HepG2 (cell line): ENCODE measurements around the gene ADRM1. TPM values are rescaled to one million over a fixed set of nuclear protein-coding genes. Genes with fewer than 3 reads are reported as not detected.
A peak's percentile ranks its signal among the peaks of the same experiment; 100 is the strongest.

Experiments
- ATAD3A ChIP-seq: sonication (generic); formaldehyde crosslinking; IDR thresholded peaks from 2 replicates; pipeline ENCODE4 v1.4.0; 2020; ENCODE audit warnings: missing genetic modification reagents
- BRF2 ChIP-seq: sonication (generic); formaldehyde crosslinking; IDR thresholded peaks from 2 replicates; pipeline ENCODE4 v1.8.1; 2022; ENCODE audit warnings: mild to moderate bottlenecking, missing genetic modification reagents
- GABPA ChIP-seq, 2 experiments: IDR thresholded peaks; 2 replicates each; pipeline ENCODE4 v1.6.1; 2011 to 2016; ENCODE audit warnings: low read depth in 2 of 2, low read length in 1 of 2, missing biosample characterization in 1 of 2, missing genetic modification characterization in 1 of 2
- LRRFIP1 ChIP-seq: sonication (generic); formaldehyde crosslinking; conservative IDR thresholded peaks from 2 replicates; pipeline ENCODE4 v1.4.0; 2020; ENCODE audit warnings: missing genetic modification reagents
- MIER3 ChIP-seq: IDR thresholded peaks from 2 replicates; pipeline ENCODE4 v1.6.1; 2016; ENCODE audit warnings: missing compliant biosample characterization, borderline replicate concordance
- RBFOX2 ChIP-seq: fragments of 200-400 bp; formaldehyde crosslinking; IDR thresholded peaks from 2 replicates; pipeline ENCODE4 v1.6.1; 2017; ENCODE audit warnings: low read depth, mild to moderate bottlenecking, low read length
- SMC3 ChIP-seq: IDR thresholded peaks from 2 replicates; pipeline ENCODE4 v1.6.1; 2011; ENCODE audit warnings: low read length, improper control_type of control experiment
- SOX13 ChIP-seq, 3 experiments: fragments of 450-650 bp in 1 of 3; sonication (generic) in 1 of 3; formaldehyde crosslinking in 1 of 3; IDR thresholded peaks in 2 of 3; conservative IDR thresholded peaks in 1 of 3; 2 replicates each; pipeline versions ENCODE4 v1.5.0 to v1.6.1; 2016 to 2020; ENCODE audit warnings: antibody characterized with exemption in 1 of 3, mild to moderate bottlenecking in 1 of 3, missing compliant biosample characterization in 1 of 3, missing genetic modification reagents in 1 of 3, moderate library complexity in 1 of 3
- SP4 ChIP-seq: sonication (generic); formaldehyde crosslinking; IDR thresholded peaks from 2 replicates; pipeline ENCODE4 v1.8.1; 2023; ENCODE audit warnings: mild to moderate bottlenecking, missing genetic modification reagents
- ZC3H13 ChIP-seq: sonication (generic); formaldehyde crosslinking; IDR thresholded peaks from 2 replicates; pipeline ENCODE4 v1.8.1; 2023; ENCODE audit warnings: mild to moderate bottlenecking, missing genetic modification reagents, moderate library complexity
- ZEB1 ChIP-seq: IDR thresholded peaks from 2 replicates; pipeline ENCODE4 v1.6.1; 2012; ENCODE audit warnings: mild to moderate bottlenecking, low read depth, inconsistent platforms; ENCODE audit not compliant: insufficient replicate concordance
- ZNF225 ChIP-seq: sonication (generic); formaldehyde crosslinking; IDR thresholded peaks from 2 replicates; pipeline ENCODE4 v1.4.0; 2020; ENCODE audit warnings: mild to moderate bottlenecking, missing genetic modification reagents
- ZNF678 ChIP-seq: sonication (generic); formaldehyde crosslinking; IDR thresholded peaks from 2 replicates; pipeline ENCODE4 v1.4.0; 2020; ENCODE audit warnings: mild to moderate bottlenecking, missing genetic modification reagents
- ZNF747 ChIP-seq: sonication (generic); formaldehyde crosslinking; IDR thresholded peaks from 2 replicates; pipeline ENCODE4 v1.8.1; 2023; ENCODE audit warnings: missing genetic modification reagents, mild to moderate bottlenecking, borderline replicate concordance
- ZNF777 ChIP-seq: sonication (generic); formaldehyde crosslinking; IDR thresholded peaks from 2 replicates; pipeline ENCODE4 v1.4.0; 2020; ENCODE audit warnings: missing genetic modification reagents
- ZNF841 ChIP-seq: sonication (generic); formaldehyde crosslinking; IDR thresholded peaks from 2 replicates; pipeline ENCODE4 v1.8.1; 2023; ENCODE audit warnings: missing genetic modification reagents, borderline replicate concordance
- ZSCAN30 ChIP-seq: sonication (generic); formaldehyde crosslinking; IDR thresholded peaks from 2 replicates; pipeline ENCODE4 v1.5.0; 2020; ENCODE audit warnings: mild to moderate bottlenecking, missing genetic modification reagents
- polyA plus RNA-seq, 8 experiments: library from polyadenylated mRNA; depleted of rRNA in 3 of 8; stranded (reverse) in 7 of 8; unstranded in 1 of 8; fragments of >200 nt; fragmentation: Illumina TruSeq in 4 of 8; extraction: Trizol in 4 of 8; gene quantifications; 2 replicates each; pipeline versions ENCODE4 v1.2.1 to v1.2.3, GENCODE V29; 2011 to 2016; ENCODE audit warnings: low read depth in 4 of 8, missing spikeins in 1 of 8, mixed read lengths in 1 of 8; ENCODE audit not compliant: insufficient read depth in 1 of 8
- total RNA-seq, 5 experiments: library from RNA; depleted of rRNA; stranded (reverse); fragments of >200 nt; fragmentation: Illumina TruSeq; extraction: Trizol; gene quantifications; 2 replicates each; pipeline ENCODE4 v1.2.3, GENCODE V29; 2016; ENCODE audit warnings: low read depth in 1 of 5
- TF ChIP-seq, protein P1 (sequence below): sonication (generic); formaldehyde crosslinking; IDR thresholded peaks from 2 replicates; pipeline ENCODE4 v1.5.0; 2020; ENCODE audit warnings: missing genetic modification reagents
- TF ChIP-seq, protein P2 (sequence below): sonication (generic); formaldehyde crosslinking; IDR thresholded peaks from 2 replicates; pipeline ENCODE4 v1.8.0; 2023; ENCODE audit warnings: mild to moderate bottlenecking, missing genetic modification reagents
- TF ChIP-seq, protein P3 (sequence below): sonication (generic); formaldehyde crosslinking; IDR thresholded peaks from 2 replicates; pipeline ENCODE4 v1.5.0; 2020; ENCODE audit warnings: mild to moderate bottlenecking, missing genetic modification reagents

The ADRM1 gene
- total and polyA plus RNA-seq, 2 of the 13 experiments (the other 11 are each of a cell fraction or from before 2014, with no cell fraction given) = 92.9 to 154 TPM

DNA sequence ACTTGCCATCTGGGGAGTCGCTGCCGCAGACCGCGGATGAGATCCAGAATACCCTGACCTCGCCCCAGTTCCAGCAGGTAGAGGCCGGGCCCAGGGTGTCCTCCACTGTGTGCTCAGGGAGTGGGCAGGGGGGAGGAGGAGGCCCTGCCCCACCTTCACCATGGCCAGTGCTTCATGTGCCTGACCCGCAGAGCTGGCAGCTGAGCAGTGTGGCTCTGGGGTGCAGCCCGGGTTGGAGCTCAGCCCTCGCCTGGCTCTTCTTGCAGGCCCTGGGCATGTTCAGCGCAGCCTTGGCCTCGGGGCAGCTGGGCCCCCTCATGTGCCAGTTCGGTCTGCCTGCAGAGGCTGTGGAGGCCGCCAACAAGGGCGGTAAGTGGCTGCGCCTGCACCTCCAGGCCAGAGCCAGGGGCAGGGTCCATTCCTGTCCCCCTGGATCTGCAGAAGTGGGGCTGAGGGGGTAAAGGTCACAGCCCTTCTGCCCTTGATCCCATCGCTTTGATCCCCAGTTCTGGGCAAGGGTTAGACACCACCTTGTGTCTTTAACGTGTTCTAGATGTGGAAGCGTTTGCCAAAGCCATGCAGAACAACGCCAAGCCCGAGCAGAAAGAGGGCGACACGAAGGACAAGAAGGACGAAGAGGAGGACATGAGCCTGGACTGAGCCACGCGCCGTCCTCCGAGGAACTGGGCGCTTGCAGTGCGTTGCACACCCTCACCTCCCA, 5.5 kb downstream of the ADRM1 start (continued):
- TF ChIP-seq, protein P1, sequence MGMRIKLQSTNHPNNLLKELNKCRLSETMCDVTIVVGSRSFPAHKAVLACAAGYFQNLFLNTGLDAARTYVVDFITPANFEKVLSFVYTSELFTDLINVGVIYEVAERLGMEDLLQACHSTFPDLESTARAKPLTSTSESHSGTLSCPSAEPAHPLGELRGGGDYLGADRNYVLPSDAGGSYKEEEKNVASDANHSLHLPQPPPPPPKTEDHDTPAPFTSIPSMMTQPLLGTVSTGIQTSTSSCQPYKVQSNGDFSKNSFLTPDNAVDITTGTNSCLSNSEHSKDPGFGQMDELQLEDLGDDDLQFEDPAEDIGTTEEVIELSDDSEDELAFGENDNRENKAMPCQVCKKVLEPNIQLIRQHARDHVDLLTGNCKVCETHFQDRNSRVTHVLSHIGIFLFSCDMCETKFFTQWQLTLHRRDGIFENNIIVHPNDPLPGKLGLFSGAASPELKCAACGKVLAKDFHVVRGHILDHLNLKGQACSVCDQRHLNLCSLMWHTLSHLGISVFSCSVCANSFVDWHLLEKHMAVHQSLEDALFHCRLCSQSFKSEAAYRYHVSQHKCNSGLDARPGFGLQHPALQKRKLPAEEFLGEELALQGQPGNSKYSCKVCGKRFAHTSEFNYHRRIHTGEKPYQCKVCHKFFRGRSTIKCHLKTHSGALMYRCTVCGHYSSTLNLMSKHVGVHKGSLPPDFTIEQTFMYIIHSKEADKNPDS (CRISPR knock-in tag) = no peak
- TF ChIP-seq SOX13 (IDR thresholded peaks at IDR 0.05) (no peak), SOX13 (CRISPR knock-in tag; conservative IDR thresholded peaks at IDR 0.05 in 1 of 2, IDR thresholded peaks at IDR 0.05 in 1 of 2) (no peak), ZNF747 (no peak), ZNF678 (CRISPR knock-in tag) (no peak), ZC3H13 (CRISPR knock-in tag) (peak; percentile 40; the same call in 1 of the 2 replicates), ZNF841 (CRISPR knock-in tag) (no peak), ATAD3A (0 out of 2 replicates have a peak, but pooled peaks have one; percentile 46), ZNF777 (no peak), SP4 (CRISPR knock-in tag) (no peak), BRF2 (no peak), ZSCAN30 (CRISPR knock-in tag) (no peak), RBFOX2 (peak; percentile 46), GABPA (IDR thresholded peaks at IDR 0.05; ENCODE audit: low read depth, low read length) (no peak), GABPA (CRISPR knock-in tag; IDR thresholded peaks at IDR 0.05; ENCODE audit: low read depth) (no peak), SMC3 (no peak), ZNF225 (CRISPR knock-in tag) (no peak), ZEB1 (no peak), MIER3 (CRISPR knock-in tag) (no peak), LRRFIP1 (no peak)
- TF ChIP-seq, protein P2, sequence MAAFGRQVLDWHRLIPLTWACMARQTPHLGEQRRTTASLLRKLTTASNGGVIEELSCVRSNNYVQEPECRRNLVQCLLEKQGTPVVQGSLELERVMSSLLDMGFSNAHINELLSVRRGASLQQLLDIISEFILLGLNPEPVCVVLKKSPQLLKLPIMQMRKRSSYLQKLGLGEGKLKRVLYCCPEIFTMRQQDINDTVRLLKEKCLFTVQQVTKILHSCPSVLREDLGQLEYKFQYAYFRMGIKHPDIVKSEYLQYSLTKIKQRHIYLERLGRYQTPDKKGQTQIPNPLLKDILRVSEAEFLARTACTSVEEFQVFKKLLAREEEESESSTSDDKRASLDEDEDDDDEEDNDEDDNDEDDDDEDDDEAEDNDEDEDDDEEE (CRISPR knock-in tag) = no peak
- TF ChIP-seq, protein P3, sequence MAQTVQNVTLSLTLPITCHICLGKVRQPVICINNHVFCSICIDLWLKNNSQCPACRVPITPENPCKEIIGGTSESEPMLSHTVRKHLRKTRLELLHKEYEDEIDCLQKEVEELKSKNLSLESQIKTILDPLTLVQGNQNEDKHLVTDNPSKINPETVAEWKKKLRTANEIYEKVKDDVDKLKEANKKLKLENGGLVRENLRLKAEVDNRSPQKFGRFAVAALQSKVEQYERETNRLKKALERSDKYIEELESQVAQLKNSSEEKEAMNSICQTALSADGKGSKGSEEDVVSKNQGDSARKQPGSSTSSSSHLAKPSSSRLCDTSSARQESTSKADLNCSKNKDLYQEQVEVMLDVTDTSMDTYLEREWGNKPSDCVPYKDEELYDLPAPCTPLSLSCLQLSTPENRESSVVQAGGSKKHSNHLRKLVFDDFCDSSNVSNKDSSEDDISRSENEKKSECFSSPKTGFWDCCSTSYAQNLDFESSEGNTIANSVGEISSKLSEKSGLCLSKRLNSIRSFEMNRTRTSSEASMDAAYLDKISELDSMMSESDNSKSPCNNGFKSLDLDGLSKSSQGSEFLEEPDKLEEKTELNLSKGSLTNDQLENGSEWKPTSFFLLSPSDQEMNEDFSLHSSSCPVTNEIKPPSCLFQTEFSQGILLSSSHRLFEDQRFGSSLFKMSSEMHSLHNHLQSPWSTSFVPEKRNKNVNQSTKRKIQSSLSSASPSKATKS = no peak
